Neural progenitor cell (in vitro differentiated cells): ENCODE measurements around the gene EZH2. TPM values are rescaled to one million over a fixed set of nuclear protein-coding genes. Genes with fewer than 3 reads are reported as not detected.

ENCODE experiments used
- DNase-seq: peaks from one replicate; pipeline ENCODE4 v3.0.0-alpha.2; 2016; ENCODE audit warnings: low spot score
- H2AFZ ChIP-seq: fragments of 200-600 bp; sonication (generic); replicated peaks from 2 replicates; pipeline ENCODE4 v1.6.1; 2016; ENCODE audit warnings: antibody characterized with exemption
- H3F3A ChIP-seq: fragments of 200-600 bp; sonication (generic); 2 replicates; pipeline ENCODE4 v1.6.1; 2016; ENCODE audit warnings: antibody characterized with exemption, low read depth
- H3K27ac ChIP-seq: fragments of 200-600 bp; sonication (generic); 2 replicates; pipeline ENCODE4 v1.5.1; 2016; ENCODE audit warnings: mild to moderate bottlenecking
- H3K27me3 ChIP-seq: fragments of 200-600 bp; sonication (generic); 2 replicates; pipeline ENCODE4 v1.6.1; 2016; ENCODE audit warnings: mild to moderate bottlenecking, moderate library complexity
- H3K36me3 ChIP-seq: fragments of 200-600 bp; sonication (generic); 2 replicates; pipeline ENCODE4 v1.5.1; 2016
- H3K4me1 ChIP-seq: fragments of 200-600 bp; sonication (generic); 2 replicates; pipeline ENCODE4 v1.6.1; 2016; ENCODE audit warnings: mixed run types
- H3K4me2 ChIP-seq: fragments of 200-600 bp; sonication (generic); 2 replicates; pipeline ENCODE4 v1.6.1; 2016
- H3K4me3 ChIP-seq: fragments of 200-600 bp; sonication (generic); 2 replicates; pipeline ENCODE4 v1.5.1; 2016
- H3K79me2 ChIP-seq: fragments of 200-600 bp; sonication (generic); 2 replicates; pipeline ENCODE4 v1.6.1; 2016; ENCODE audit warnings: low read depth
- H3K9ac ChIP-seq: fragments of 200-600 bp; sonication (generic); 2 replicates; pipeline ENCODE4 v1.6.1; 2016
- H3K9me3 ChIP-seq: fragments of 200-600 bp; sonication (generic); 2 replicates; pipeline ENCODE4 v1.5.1; 2016; ENCODE audit warnings: low read depth
- H4K20me1 ChIP-seq: fragments of 200-600 bp; sonication (generic); 2 replicates; pipeline ENCODE4 v1.6.1; 2016; ENCODE audit warnings: low read depth
- H3K27ac Mint-ChIP-seq: 3 replicates; pipeline ENCODE4 v1.8.0; 2021; ENCODE audit warnings: mixed read lengths
- H3K27me3 Mint-ChIP-seq: 2 replicates; pipeline ENCODE4 v1.8.0; 2022; ENCODE audit warnings: low read depth, mild to moderate bottlenecking, inconsistent platforms, moderate library complexity, mixed read lengths; ENCODE audit not compliant: insufficient read depth
- H3K36me3 Mint-ChIP-seq: 3 replicates; pipeline ENCODE4 v1.8.0; 2021; ENCODE audit warnings: mixed read lengths
- H3K4me1 Mint-ChIP-seq: 3 replicates; pipeline ENCODE4 v1.8.0; 2021; ENCODE audit warnings: mixed read lengths
- H3K4me3 Mint-ChIP-seq: 3 replicates; pipeline ENCODE4 v1.8.0; 2021; ENCODE audit warnings: mild to moderate bottlenecking, moderate library complexity, mixed read lengths
- H3K9me3 Mint-ChIP-seq: 3 replicates; pipeline ENCODE4 v1.8.0; 2020; ENCODE audit warnings: mixed read lengths
- CTCF ChIP-seq: fragments of 200-600 bp; sonication (generic); IDR thresholded peaks from 2 replicates; pipeline ENCODE4 v1.5.1; 2017; ENCODE audit warnings: antibody characterized with exemption, mild to moderate bottlenecking
- EZH2 ChIP-seq: fragments of 200-600 bp; sonication (generic); IDR thresholded peaks from 2 replicates; pipeline ENCODE4 v1.6.1; 2017; ENCODE audit warnings: antibody characterized with exemption, mild to moderate bottlenecking, moderate library complexity
- EZH2phosphoT487 ChIP-seq: fragments of 200-600 bp; sonication (generic); IDR thresholded peaks from 2 replicates; pipeline ENCODE4 v1.6.1; 2017; ENCODE audit warnings: antibody characterized with exemption
- total RNA-seq: library from RNA; depleted of rRNA; stranded (reverse); fragments of >200 nt; gene quantifications from 2 replicates; pipeline ENCODE4 v1.2.3, GENCODE V29; 2015; ENCODE audit warnings: low replicate concordance

Gene EZH2
- total RNA-seq, 1 donor from 2014 or later: 112 TPM

DNA sequence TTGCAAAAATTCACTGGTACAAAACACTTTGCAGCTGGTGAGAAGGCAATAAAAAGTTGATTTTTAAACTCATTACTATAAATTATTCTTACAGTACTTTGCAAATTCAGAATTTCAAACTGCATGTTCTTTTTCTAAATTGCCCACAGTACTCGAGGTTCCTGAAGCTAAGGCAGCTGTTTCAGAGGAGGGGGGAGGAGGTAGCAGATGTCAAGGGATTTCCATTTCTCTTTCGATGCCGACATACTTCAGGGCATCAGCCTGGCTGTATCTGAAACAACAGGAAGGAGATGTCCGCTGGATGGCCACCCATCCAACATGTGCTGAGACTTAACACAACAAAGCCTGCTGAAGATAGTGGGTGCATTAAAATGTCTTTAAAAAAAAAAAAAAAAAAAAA lies 76.7 kb downstream of the EZH2 start:
- Histone ChIP-seq H3F3A (peaks cover 37% of the 10 kb centered on the region), H2AFZ (no peak overlapping the region), H3K4me3 (no peak overlapping the region), H3K9me3 (no peaks in the 10 kb centered on the region), H3K27ac (no peak overlapping the region), H3K27me3 (no peaks in the 10 kb centered on the region), H3K79me2 (no peaks in the 10 kb centered on the region), H3K36me3 (peaks cover 21% of the 10 kb centered on the region), H3K4me2 (no peak overlapping the region), H4K20me1 (peaks cover 8% of the 10 kb centered on the region), H3K9ac (no peak overlapping the region), H3K4me1 (no peaks in the 10 kb centered on the region)
- H3K36me3 Mint-ChIP-seq: peaks cover 49% of the 10 kb centered on the region
- H3K9me3 Mint-ChIP-seq: no peaks in the 10 kb centered on the region
- no peak overlapping the region for H3K4me3 Mint-ChIP-seq
- H3K4me1 Mint-ChIP-seq: peaks cover 6% of the 10 kb centered on the region
- H3K27ac Mint-ChIP-seq: no peak overlapping the region
- no peaks in the 10 kb centered on the region for H3K27me3 Mint-ChIP-seq
- no peak for TF ChIP-seq EZH2phosphoT487
- no peak for TF ChIP-seq EZH2
- TF ChIP-seq CTCF: no peak
- DNase-seq: no peak

DNA sequence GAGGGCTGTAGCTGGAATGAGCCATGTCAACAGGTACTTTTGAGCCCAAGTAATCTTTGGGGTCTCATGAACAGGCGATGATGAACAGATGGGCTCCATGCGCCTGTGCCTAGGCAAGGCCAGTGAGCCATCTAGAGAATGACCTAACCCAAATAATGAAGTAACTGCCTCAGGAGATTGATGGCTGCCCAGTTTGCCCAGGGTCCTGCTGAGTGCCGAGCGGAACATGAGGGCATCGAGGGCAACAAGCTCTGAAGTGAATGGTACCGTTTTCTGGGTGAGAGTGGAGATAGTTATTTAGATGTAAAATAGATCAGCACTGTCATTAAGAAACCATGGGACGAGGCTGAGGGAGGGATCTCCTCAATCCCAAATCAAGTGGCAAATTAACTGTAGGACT lies 77.9 kb downstream of the EZH2 start:
- H3K4me2 ChIP-seq: no peak overlapping the region
- TF ChIP-seq EZH2phosphoT487 (no peak), EZH2 (no peak), CTCF (no peak)
- H3K9me3 Mint-ChIP-seq: no peaks in the 10 kb centered on the region
- H3F3A ChIP-seq: peaks cover 33% of the 10 kb centered on the region
- H3K4me1 ChIP-seq: no peaks in the 10 kb centered on the region
- H3K4me3 ChIP-seq: no peak overlapping the region
- no peaks in the 10 kb centered on the region for H3K27me3 ChIP-seq
- no peaks in the 10 kb centered on the region for H4K20me1 ChIP-seq
- peaks cover 16% of the 10 kb centered on the region for H3K36me3 ChIP-seq
- DNase-seq: no peak
- H3K9ac ChIP-seq: no peak overlapping the region
- no peaks in the 10 kb centered on the region for H3K27me3 Mint-ChIP-seq
- no peak overlapping the region for H3K27ac Mint-ChIP-seq
- no peak overlapping the region for H3K4me3 Mint-ChIP-seq
- no peak overlapping the region for H2AFZ ChIP-seq
- H3K27ac ChIP-seq: peak overlapping the region; percentile 29
- peaks cover 6% of the 10 kb centered on the region for H3K4me1 Mint-ChIP-seq
- H3K9me3 ChIP-seq: no peaks in the 10 kb centered on the region
- H3K36me3 Mint-ChIP-seq: peaks cover 44% of the 10 kb centered on the region
- no peaks in the 10 kb centered on the region for H3K79me2 ChIP-seq

DNA sequence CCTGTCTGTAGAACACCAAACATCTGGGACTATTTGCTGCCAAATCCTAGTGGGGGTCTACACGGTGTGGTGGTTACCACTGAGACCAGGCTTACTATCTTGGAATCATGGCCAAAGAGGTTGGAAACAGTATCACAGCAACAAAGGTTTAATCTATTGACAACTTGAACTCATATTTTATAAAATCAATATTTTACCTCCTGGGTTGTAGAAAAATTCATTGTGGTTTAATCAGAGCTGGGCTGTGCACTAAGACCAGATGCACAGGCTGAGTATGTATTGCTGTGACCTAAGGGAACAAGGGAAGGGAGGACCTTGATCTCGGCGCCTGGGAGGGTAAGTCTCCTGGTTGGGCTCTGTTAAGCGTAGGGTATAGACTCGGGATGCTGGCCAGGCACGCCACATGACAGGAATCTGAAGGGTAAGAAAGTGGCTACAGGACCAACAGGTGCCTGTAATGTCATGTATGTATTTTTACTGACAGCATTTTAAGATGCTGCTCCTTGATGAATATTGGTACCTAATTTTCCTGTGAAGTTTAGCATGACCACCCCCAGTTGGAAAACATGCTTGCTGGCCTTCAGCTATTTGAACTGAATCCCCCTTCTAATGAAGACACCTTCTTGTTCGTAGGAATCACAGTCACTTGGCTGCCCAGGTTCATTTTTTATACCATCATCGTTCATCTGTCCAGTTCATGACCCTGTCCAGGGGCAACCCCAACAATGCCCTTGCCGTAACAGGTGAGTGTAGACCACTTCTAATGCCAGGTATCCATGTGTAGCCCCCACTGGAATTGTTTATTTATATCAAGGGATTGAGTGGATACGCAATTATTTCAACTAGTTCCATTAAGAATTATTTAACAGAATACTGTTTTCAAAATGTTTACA lies 79.5 kb downstream of the EZH2 start:
- Mint-ChIP-seq H3K4me1 (peaks cover under 1% of the 10 kb centered on the region), H3K4me3 (no peak overlapping the region), H3K36me3 (peaks cover 49% of the 10 kb centered on the region), H3K27ac (no peak overlapping the region), H3K9me3 (no peaks in the 10 kb centered on the region), H3K27me3 (peaks cover 2% of the 10 kb centered on the region)
- Histone ChIP-seq H3K4me2 (no peak overlapping the region), H4K20me1 (no peaks in the 10 kb centered on the region), H3K36me3 (peaks cover 14% of the 10 kb centered on the region), H3K4me1 (no peaks in the 10 kb centered on the region), H3K27me3 (no peaks in the 10 kb centered on the region), H3K9me3 (no peaks in the 10 kb centered on the region), H3K9ac (no peak overlapping the region), H3K4me3 (no peak overlapping the region), H3F3A (peaks cover 27% of the 10 kb centered on the region), H2AFZ (no peak overlapping the region), H3K79me2 (no peaks in the 10 kb centered on the region), H3K27ac (peak overlapping the region; percentile 29)
- TF ChIP-seq EZH2 (no peak), CTCF (no peak), EZH2phosphoT487 (no peak)
- DNase-seq: no peak
